ENCODE measurements around the gene SAP30L. TPM values are rescaled to one million over a fixed set of nuclear protein-coding genes. Genes with fewer than 3 reads are reported as not detected.

Gene SAP30L
- total RNA-seq, 1 donor from 2014 or later = 9.1 TPM

- no peak for TF ChIP-seq CTCF (conservative IDR thresholded peaks at IDR 0.05; ENCODE audit: low read depth, low read length)
- no peak overlapping the region for H3K4me3 ChIP-seq (ENCODE audit: low read depth, low read length)
- no peak for DNase-seq (ENCODE audit: low read depth)
Observed at GRCh38 chr5:154491941-154492340, 46.1 kb downstream of the SAP30L start.

- no peak for TF ChIP-seq CTCF (conservative IDR thresholded peaks at IDR 0.05; ENCODE audit: low read depth, low read length)
- H3K4me3 ChIP-seq (ENCODE audit: low read depth, low read length) = no peak overlapping the region
- DNase-seq (ENCODE audit: low read depth) = no peak
Observed at GRCh38 chr5:154493274-154493673, 47.5 kb downstream of the SAP30L start.

DNA sequence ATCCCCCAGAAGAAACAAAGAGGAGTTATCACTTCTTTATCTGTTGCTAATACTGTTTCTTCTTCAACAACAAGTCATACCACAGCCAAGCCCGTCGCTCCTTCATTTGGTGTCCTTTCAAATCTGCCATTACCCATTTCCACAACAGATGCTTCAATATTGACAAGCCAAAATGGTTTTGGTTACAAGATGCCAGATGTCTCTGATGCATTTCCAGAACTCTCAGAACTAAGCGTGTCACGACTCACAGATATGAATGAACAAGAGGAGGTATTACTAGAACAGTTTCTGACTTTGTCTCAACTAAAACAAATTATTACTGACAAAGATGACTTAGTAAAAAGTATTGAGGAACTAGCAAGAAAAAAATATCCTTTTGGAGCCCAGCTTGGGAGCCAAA is 48.2 kb downstream of the SAP30L start:
- no peak overlapping the region for H3K4me3 ChIP-seq (ENCODE audit: low read depth, low read length)
- DNase-seq (ENCODE audit: low read depth) = no peak
- TF ChIP-seq CTCF (conservative IDR thresholded peaks at IDR 0.05; ENCODE audit: low read depth, low read length) = no peak

- TF ChIP-seq CTCF (conservative IDR thresholded peaks at IDR 0.05; ENCODE audit: low read depth, low read length) = no peak
- H3K4me3 ChIP-seq (ENCODE audit: low read depth, low read length) = no peak overlapping the region
- no peak for DNase-seq (ENCODE audit: low read depth)
Observed at GRCh38 chr5:154498591-154498990, 52.8 kb downstream of the SAP30L start.

- TF ChIP-seq CTCF (conservative IDR thresholded peaks at IDR 0.05; ENCODE audit: low read depth, low read length) = no peak
- no peak for DNase-seq (ENCODE audit: low read depth)
- no peak overlapping the region for H3K4me3 ChIP-seq (ENCODE audit: low read depth, low read length)
Observed at GRCh38 chr5:154498994-154499393, 53.2 kb downstream of the SAP30L start.

DNA sequence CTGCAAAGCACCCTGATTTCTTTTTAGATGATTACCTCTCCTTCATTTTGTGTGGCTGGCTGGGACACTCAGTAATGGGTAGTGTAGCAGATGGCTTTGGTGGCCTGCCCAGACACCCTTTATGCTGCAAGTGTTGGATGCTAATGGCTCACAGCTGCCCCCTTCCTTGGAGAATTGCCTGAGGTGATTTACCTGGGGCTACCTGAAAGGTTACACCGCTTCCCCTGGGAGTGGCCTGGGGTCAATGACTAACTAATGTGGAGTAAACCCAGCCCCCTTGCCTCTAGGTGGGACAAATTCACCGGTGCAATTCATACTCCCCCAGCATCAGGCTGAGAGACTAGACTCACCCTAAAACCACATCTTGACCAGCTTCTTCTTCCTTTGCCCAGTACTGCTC is 55.8 kb downstream of the SAP30L start:
- no peak for TF ChIP-seq CTCF (conservative IDR thresholded peaks at IDR 0.05; ENCODE audit: low read depth, low read length)
- no peak overlapping the region for H3K4me3 ChIP-seq (ENCODE audit: low read depth, low read length)
- DNase-seq (ENCODE audit: low read depth) = no peak

GRCh38 chr5:154502180-154502579 is 56.4 kb downstream of the SAP30L start:
- no peak for DNase-seq (ENCODE audit: low read depth)
- no peak for TF ChIP-seq CTCF (conservative IDR thresholded peaks at IDR 0.05; ENCODE audit: low read depth, low read length)
- H3K4me3 ChIP-seq (ENCODE audit: low read depth, low read length) = no peak overlapping the region
